SK-N-SH (cell line): Measurements from ENCODE around the gene UNC5B. TPM values are rescaled to one million over a fixed set of nuclear protein-coding genes. Genes with fewer than 3 reads are reported as not detected.

Experiments used
- CTCF ChIA-PET: fragments of 300-600, 350-600 bp; formaldehyde crosslinking; extraction: SDS; loops from one replicate; lab custom pipeline; 2021; lab: Yijun Ruan, JAX
- POLR2A ChIA-PET: fragments of 350-600 bp; sonication (Branson Sonifier 250); formaldehyde crosslinking; extraction: SDS; loops from one replicate; lab custom pipeline; 2020; ENCODE audit warnings: antibody characterized with exemption, inconsistent platforms; lab: Yijun Ruan, JAX
- DNase-seq: peaks from one replicate; pipeline ENCODE4 v3.0.0; 2012
- H2AFZ ChIP-seq: fragments of 200-600 bp; sonication (generic); 2 replicates; pipeline ENCODE4 v1.8.1; 2016; ENCODE audit warnings: antibody characterized with exemption, mild to moderate bottlenecking, low read depth
- H3F3A ChIP-seq: fragments of 200-600 bp; sonication (generic); replicated peaks from 2 replicates; pipeline ENCODE3; 2016; ENCODE audit warnings: antibody characterized with exemption, mild to moderate bottlenecking; ENCODE audit not compliant: insufficient read depth
- H3K27ac ChIP-seq, 2 experiments: fragments of 200-500 bp in 1 of 2; fragments of 200-600 bp in 1 of 2; sonication (Bioruptor generic) in 1 of 2; sonication (generic), shearing (Covaris generic) in 1 of 2; 2 replicates each; pipeline versions ENCODE4 v1.5.1 to v1.6.1; 2014 to 2016; ENCODE audit warnings: low read depth in 2 of 2, inconsistent platforms in 1 of 2, low read length in 1 of 2, mild to moderate bottlenecking in 1 of 2, mixed read lengths in 1 of 2
- H3K27me3 ChIP-seq: fragments of 200-600 bp; sonication (generic), shearing (Covaris generic); 2 replicates; pipeline ENCODE4 v1.6.1; 2016; ENCODE audit warnings: mixed run types; ENCODE audit not compliant: insufficient read depth
- H3K36me3 ChIP-seq, 2 experiments: fragments of 200-500 bp in 1 of 2; fragments of 200-600 bp in 1 of 2; sonication (Bioruptor generic) in 1 of 2; sonication (generic) in 1 of 2; replicated peaks in 1 of 2; 2 replicates each; pipeline versions ENCODE3 to v1.5.1; 2014 to 2016; ENCODE audit warnings: low read length in 1 of 2, mild to moderate bottlenecking in 1 of 2; ENCODE audit not compliant: insufficient read depth in 2 of 2, control insufficient read depth in 1 of 2
- H3K4me1 ChIP-seq, 2 experiments: fragments of 200-500 bp in 1 of 2; fragments of 200-600 bp in 1 of 2; sonication (Bioruptor generic) in 1 of 2; sonication (generic), shearing (Covaris generic) in 1 of 2; 2 replicates each; pipeline versions ENCODE4 v1.5.1 to v1.6.1; 2014 to 2016; ENCODE audit warnings: low read depth in 1 of 2, low read length in 1 of 2, mixed run types in 1 of 2; ENCODE audit not compliant: insufficient read depth in 2 of 2, control insufficient read depth in 1 of 2
- H3K4me2 ChIP-seq: fragments of 200-600 bp; sonication (generic), shearing (Covaris generic); 2 replicates; pipeline ENCODE4 v1.6.1; 2017; ENCODE audit warnings: mixed run types
- H3K4me3 ChIP-seq, 2 experiments: fragments of 200-500 bp in 1 of 2; fragments of 200-600 bp in 1 of 2; sonication (Bioruptor generic) in 1 of 2; sonication (generic), shearing (Covaris generic) in 1 of 2; 2 replicates each; pipeline versions ENCODE4 v1.5.1 to v1.8.1; 2014 to 2016; ENCODE audit warnings: low read depth in 2 of 2, inconsistent platforms in 1 of 2, low read length in 1 of 2, mild to moderate bottlenecking in 1 of 2, mixed read lengths in 1 of 2, moderate library complexity in 1 of 2
- H3K79me2 ChIP-seq: fragments of 200-600 bp; sonication (generic); 2 replicates; pipeline ENCODE4 v1.8.1; 2017; ENCODE audit warnings: mild to moderate bottlenecking; ENCODE audit not compliant: insufficient read depth
- H3K9ac ChIP-seq: fragments of 200-600 bp; sonication (generic); 2 replicates; pipeline ENCODE4 v1.6.1; 2017; ENCODE audit warnings: mixed run types
- H3K9me2 ChIP-seq: fragments of 200-600 bp; sonication (generic); 2 replicates; pipeline ENCODE4 v1.6.1; 2017; ENCODE audit warnings: mixed run types
- H3K9me3 ChIP-seq: fragments of 200-600 bp; sonication (generic); 2 replicates; pipeline ENCODE4 v1.6.1; 2017; ENCODE audit warnings: mixed run types, mild to moderate bottlenecking, moderate library complexity
- H4K20me1 ChIP-seq: fragments of 200-600 bp; sonication (generic); 2 replicates; pipeline ENCODE4 v1.6.1; 2017; ENCODE audit warnings: mild to moderate bottlenecking, mixed run types; ENCODE audit not compliant: insufficient read depth
- EZH2phosphoT487 ChIP-seq: fragments of 200-600 bp; sonication (generic); IDR thresholded peaks from 2 replicates; pipeline ENCODE4 v1.6.1; 2017; ENCODE audit warnings: low read depth, mixed run types, mild to moderate bottlenecking, antibody characterized with exemption, moderate library complexity, borderline replicate concordance
- FOSL2 ChIP-seq: IDR thresholded peaks from 2 replicates; pipeline ENCODE4 v1.4.0; 2012; ENCODE audit warnings: low read depth, mild to moderate bottlenecking, moderate library complexity, borderline replicate concordance
- JUND ChIP-seq: IDR thresholded peaks from 2 replicates; pipeline ENCODE4 v1.4.0; 2012
- NFIC ChIP-seq: IDR thresholded peaks from 2 replicates; pipeline ENCODE4 v1.4.0; 2012; ENCODE audit warnings: borderline replicate concordance
- POLR2AphosphoS5 ChIP-seq: IDR thresholded peaks from 2 replicates; pipeline ENCODE4 v1.6.1; 2012; ENCODE audit warnings: low read depth, low read length
- RCOR1 ChIP-seq: fragments of 150-350 bp; IDR thresholded peaks from 2 replicates; pipeline ENCODE4 v1.6.1; 2017; ENCODE audit warnings: antibody characterized with exemption, low read length
- SIN3A ChIP-seq: IDR thresholded peaks from 2 replicates; pipeline ENCODE4 v1.6.1; 2012; ENCODE audit warnings: low read depth, mild to moderate bottlenecking, low read length, moderate library complexity, borderline replicate concordance
- SMC3 ChIP-seq: IDR thresholded peaks from 2 replicates; pipeline ENCODE4 v1.6.1; 2012; ENCODE audit warnings: low read depth, low read length, improper control_type of control experiment
- WGBS: methylation state at CpG from one replicate; pipeline ENCODE4 v1.1.6; 2017; ENCODE audit warnings: low lambda C conversion rate; 5-methylcytosine and 5-hydroxymethylcytosine counted together
- polyA plus RNA-seq, 3 experiments: library from polyadenylated mRNA; depleted of rRNA; stranded (reverse); fragments of >200 nt; gene quantifications; 2 replicates each; pipeline ENCODE4 v1.2.3, GENCODE V29; 2012
- TF ChIP-seq, protein P1 (sequence below): fragments of 150-350 bp; IDR thresholded peaks from 2 replicates; pipeline ENCODE4 v1.6.1; 2017; ENCODE audit warnings: antibody characterized with exemption, low read length, low read depth, borderline replicate concordance
- TF ChIP-seq, protein P2 (sequence below): IDR thresholded peaks from 2 replicates; pipeline ENCODE4; 2012

The UNC5B gene
- polyA plus RNA-seq, 1 of the 3 experiments (the other 2 are of a cell fraction), result 13.8 TPM

DNA sequence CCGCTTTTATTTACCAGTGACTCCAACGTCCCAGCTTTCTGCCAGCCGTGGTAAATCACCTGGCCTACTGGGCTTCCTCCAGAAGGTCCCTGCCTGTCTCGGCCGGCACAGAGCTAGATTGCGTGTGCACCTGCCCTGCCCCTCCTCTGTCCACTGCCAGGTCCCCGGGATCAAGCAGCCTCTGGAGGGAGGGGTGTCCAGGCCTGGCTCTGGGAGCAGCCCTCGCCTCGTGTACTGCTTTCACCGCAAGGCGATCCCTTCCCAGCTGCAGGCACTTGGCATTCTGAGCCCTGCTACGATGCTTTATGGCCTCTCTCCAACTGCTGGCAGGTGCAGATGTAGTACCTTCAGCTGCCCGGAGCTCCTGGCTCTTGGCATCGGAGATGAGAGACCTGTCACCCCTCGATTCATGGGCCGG is 114.1 kb downstream of the UNC5B start:
- no peak overlapping the region for H3K4me2 ChIP-seq
- DNase-seq, result no peak
- H3K4me3 ChIP-seq, result no peak overlapping the region
- H3K9me2 ChIP-seq, result no peaks in the 10 kb centered on the region
- H3K4me1 ChIP-seq, result no peaks in the 10 kb centered on the region; a peak in 1 of 4 replicates
- TF ChIP-seq, protein P1, sequence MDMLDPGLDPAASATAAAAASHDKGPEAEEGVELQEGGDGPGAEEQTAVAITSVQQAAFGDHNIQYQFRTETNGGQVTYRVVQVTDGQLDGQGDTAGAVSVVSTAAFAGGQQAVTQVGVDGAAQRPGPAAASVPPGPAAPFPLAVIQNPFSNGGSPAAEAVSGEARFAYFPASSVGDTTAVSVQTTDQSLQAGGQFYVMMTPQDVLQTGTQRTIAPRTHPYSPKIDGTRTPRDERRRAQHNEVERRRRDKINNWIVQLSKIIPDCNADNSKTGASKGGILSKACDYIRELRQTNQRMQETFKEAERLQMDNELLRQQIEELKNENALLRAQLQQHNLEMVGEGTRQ, result no peak
- TF ChIP-seq NFIC, result no peak
- no peak for TF ChIP-seq POLR2AphosphoS5
- no peak for TF ChIP-seq FOSL2
- TF ChIP-seq RCOR1, result no peak
- TF ChIP-seq SMC3, result no peak
- TF ChIP-seq, all 33 proteins: peak for 0
- CTCF ChIA-PET, result interaction anchor here (0.6 to 1.8 kb wide), 9 partner anchors 9 to 244 kb away, joined by 3 to 5 read pairs (median 3); no protein-coding TSS in a partner anchor
- Histone ChIP-seq H3K9ac (no peak overlapping the region), H3K36me3 (peaks cover 0 to 16% of the 10 kb centered on the region in 2 experiments), H3K79me2 (no peaks in the 10 kb centered on the region), H4K20me1 (no peaks in the 10 kb centered on the region), H3K27ac (no peak overlapping the region), H2AFZ (no peak overlapping the region), H3K27me3 (no peaks in the 10 kb centered on the region), H3F3A (no peaks in the 10 kb centered on the region), H3K9me3 (no peaks in the 10 kb centered on the region)
- POLR2A ChIA-PET, result no interaction called here
- WGBS, result 88% methylated on average over 11 of the region's 16 CpGs

DNA sequence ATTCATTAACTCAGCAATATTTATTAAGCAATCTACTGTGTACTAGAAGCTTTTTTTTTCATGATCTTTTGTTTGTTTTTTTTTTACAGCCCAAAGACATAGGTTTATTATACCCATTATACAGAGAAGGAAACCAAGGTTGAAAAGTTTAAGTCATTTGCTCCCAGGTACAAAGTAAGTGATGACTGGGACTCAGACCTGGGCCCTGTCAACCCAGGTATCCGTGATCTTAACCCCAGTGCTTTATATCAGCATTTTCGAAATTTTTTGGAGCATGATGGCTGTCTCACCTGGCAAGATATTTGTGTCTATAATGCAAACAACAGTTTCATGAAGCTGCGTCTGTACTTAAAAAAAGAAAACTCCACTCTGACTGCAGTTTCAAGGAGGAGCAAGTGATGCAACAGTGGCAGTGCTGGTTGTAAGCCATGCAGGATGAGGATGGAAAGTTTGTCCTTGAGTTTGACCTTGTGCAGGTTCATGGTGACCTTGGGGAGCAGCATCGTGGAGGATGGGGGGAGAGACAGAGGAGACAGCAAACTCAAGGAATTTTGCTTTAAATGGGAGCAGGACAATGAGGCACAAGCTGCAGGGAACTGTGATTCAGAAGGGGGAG is 118.5 kb downstream of the UNC5B start:
- H3K4me2 ChIP-seq, result no peak overlapping the region
- CTCF ChIA-PET, result interaction anchor here (0.8 to 5.0 kb wide), 3 partner anchors 12 to 31 kb away, joined by 3 to 35 read pairs (median 4); partner anchors contain the start of gene SLC29A3
- POLR2A ChIA-PET, result interaction anchor here (0.6 to 0.7 kb wide), 2 partner anchors 505 to 1846 kb away, joined by 3 read pairs; no protein-coding TSS in a partner anchor

More for the DNA sequence above, 118.5 kb downstream of the UNC5B start:
- no peak overlapping the region for H3K27ac ChIP-seq
- no peak overlapping the region for H3K4me3 ChIP-seq
- H3K9me2 ChIP-seq, result no peaks in the 10 kb centered on the region
- WGBS, result 75% methylated on average over 4 of the region's 4 CpGs
- no peaks in the 10 kb centered on the region for H3K9me3 ChIP-seq
- no peaks in the 10 kb centered on the region for H4K20me1 ChIP-seq
- H3K4me1 ChIP-seq, result no peaks in the 10 kb centered on the region; a peak in 1 of 4 replicates
- TF ChIP-seq, protein P2, sequence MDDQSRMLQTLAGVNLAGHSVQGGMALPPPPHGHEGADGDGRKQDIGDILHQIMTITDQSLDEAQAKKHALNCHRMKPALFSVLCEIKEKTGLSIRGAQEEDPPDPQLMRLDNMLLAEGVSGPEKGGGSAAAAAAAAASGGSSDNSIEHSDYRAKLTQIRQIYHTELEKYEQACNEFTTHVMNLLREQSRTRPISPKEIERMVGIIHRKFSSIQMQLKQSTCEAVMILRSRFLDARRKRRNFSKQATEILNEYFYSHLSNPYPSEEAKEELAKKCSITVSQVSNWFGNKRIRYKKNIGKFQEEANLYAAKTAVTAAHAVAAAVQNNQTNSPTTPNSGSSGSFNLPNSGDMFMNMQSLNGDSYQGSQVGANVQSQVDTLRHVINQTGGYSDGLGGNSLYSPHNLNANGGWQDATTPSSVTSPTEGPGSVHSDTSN, result no peak
- no peak for TF ChIP-seq SIN3A
- no peak for TF ChIP-seq JUND
- no peak for TF ChIP-seq EZH2phosphoT487
- no peaks in the 10 kb centered on the region for H3F3A ChIP-seq
- H3K36me3 ChIP-seq, result peaks cover 0 to 3% of the 10 kb centered on the region in 2 experiments
- no peak overlapping the region for H3K9ac ChIP-seq
- no peaks in the 10 kb centered on the region for H3K27me3 ChIP-seq
- no peaks in the 10 kb centered on the region for H3K79me2 ChIP-seq
- no peak for DNase-seq
- no peak overlapping the region for H2AFZ ChIP-seq
